Ramos (cell line): ENCODE data around the gene NCOA5.

Source experiments
- in situ Hi-C: fragments of 300-500 bp; cut with MboI; formaldehyde crosslinking; loops from one replicate; pipeline ENCODE4 v1.14.3; 2022; ENCODE audit warnings: low sequenced_read_pairs; ENCODE audit not compliant: unreplicated experiment

The NCOA5 gene

GRCh38 chr20:46065691-46066090, 24.1 kb downstream of the NCOA5 start:
- in situ Hi-C loops: no loop called here

GRCh38 chr20:46065006-46065405, 24.8 kb downstream of the NCOA5 start:
- in situ Hi-C loops: no loop called here

- in situ Hi-C loops: no loop called here
Measured at GRCh38 chr20:46063652-46064054, 26.1 kb downstream of the NCOA5 start.

- in situ Hi-C loops: no loop called here
Measured at GRCh38 chr20:46063151-46063550, 26.6 kb downstream of the NCOA5 start.

GRCh38 chr20:46062621-46063020, 27.1 kb downstream of the NCOA5 start:
- in situ Hi-C loops: no loop called here

- in situ Hi-C loops: no loop called here
Measured at GRCh38 chr20:46062151-46062550, 27.6 kb downstream of the NCOA5 start.

GRCh38 chr20:46060975-46061374, 28.8 kb downstream of the NCOA5 start:
- in situ Hi-C loops: no loop called here

GRCh38 chr20:46060301-46060881, 29.4 kb downstream of the NCOA5 start:
- in situ Hi-C loops: no loop called here

- in situ Hi-C loops: no loop called here
Measured at GRCh38 chr20:46058599-46059281, 31.0 kb downstream of the NCOA5 start.

- in situ Hi-C loops: no loop called here
Measured at GRCh38 chr20:46057856-46058598, 31.7 kb downstream of the NCOA5 start.

GRCh38 chr20:46056970-46057855, 32.5 kb downstream of the NCOA5 start:
- in situ Hi-C loops: no loop called here

GRCh38 chr20:46056027-46056833, 33.5 kb downstream of the NCOA5 start:
- in situ Hi-C loops: no loop called here

GRCh38 chr20:46055269-46055668, 34.5 kb downstream of the NCOA5 start:
- in situ Hi-C loops: no loop called here

- in situ Hi-C loops: no loop called here
Measured at GRCh38 chr20:46054606-46055005, 35.2 kb downstream of the NCOA5 start.

GRCh38 chr20:46053416-46053815, 36.3 kb downstream of the NCOA5 start:
- in situ Hi-C loops: no loop called here

- in situ Hi-C loops: no loop called here
Measured at GRCh38 chr20:46051556-46052308, 38.0 kb downstream of the NCOA5 start.

- in situ Hi-C loops: no loop called here
Measured at GRCh38 chr20:46050885-46051284, 38.9 kb downstream of the NCOA5 start.

- in situ Hi-C loops: no loop called here
Measured at GRCh38 chr20:46050444-46050843, 39.3 kb downstream of the NCOA5 start.

GRCh38 chr20:46049815-46050214, 39.9 kb downstream of the NCOA5 start:
- in situ Hi-C loops: no loop called here
